H1 (cell line): Measurements from ENCODE around the gene TIMD4. TPM values are rescaled to one million over a fixed set of nuclear protein-coding genes. Genes with fewer than 3 reads are reported as not detected.

Source experiments
- CBX5 ChIP-seq: fragments of 300-800, 300-1000 bp; sonication (generic); IDR thresholded peaks from 2 replicates; pipeline ENCODE4 v1.7.1; 2016; ENCODE audit warnings: antibody characterized with exemption, low read length, low read depth
- CBX8 ChIP-seq: fragments of 300-800, 300-1000 bp; sonication (generic); IDR thresholded peaks from 2 replicates; pipeline ENCODE4 v1.7.1; 2016; ENCODE audit warnings: low read depth, low read length, borderline replicate concordance
- polyA plus RNA-seq, 7 experiments: library from polyadenylated mRNA; depleted of rRNA in 3 of 7; stranded (reverse) in 5 of 7; unstranded in 2 of 7; fragments of >200 nt in 5 of 7; fragments of 200-250 nt in 2 of 7; gene quantifications; 1 replicate in 5 of 7; 2 replicates in 1 of 7; 4 replicates in 1 of 7; pipeline versions ENCODE4 v1.2.1 to v1.2.3, GENCODE V29; 2011 to 2013; ENCODE audit warnings: missing spikeins in 2 of 7, mixed read lengths in 2 of 7
- total RNA-seq: library from RNA; stranded (reverse); fragmentation: NEBNext Ultra II Directional; extraction: Animal tissue kit (Norgen Biotek cat#: 25700); gene quantifications from 2 replicates; pipeline ENCODE4 v1.2.1, GENCODE V29; 2021

TIMD4 gene
- total and polyA plus RNA-seq, 2 of the 8 experiments (the other 6 are each of a cell fraction or from before 2014, with no cell fraction given), result not detected

- TF ChIP-seq CBX5 (no peak), CBX8 (no peak)
These were observed 6.7 kb downstream of the TIMD4 start (continued) for GRCh38 chr5:156956321-156956720.
